ENCODE measurements around the gene PIGT.
A peak's percentile ranks its signal among the peaks of the same experiment; 100 is the strongest.

PIGT gene

GRCh38 chr20:45404438-45404837, 11.5 kb upstream of the PIGT start:
- no peak for TF ChIP-seq CTCF (IDR thresholded peaks at IDR 0.05; ENCODE audit: insufficient read depth, low read length, missing control alignments)
- no peak for DNase-seq (ENCODE audit: low read depth, low spot score)
- POLR2A ChIA-PET: interaction anchor here (0.7 kb wide), 1 partner anchor 29 kb away, joined by 3 read pairs; no protein-coding TSS in a partner anchor
- CTCF ChIA-PET: interaction anchor here (0.8 to 1.8 kb wide), 4 partner anchors 31 to 46 kb away, joined by 3 to 6 read pairs (median 4); partner anchors contain the start of gene SYS1
- H3K4me3 ChIP-seq (ENCODE audit: low read depth, low read length): no peak overlapping the region

- peak overlapping the region; percentile 66 for H3K4me3 ChIP-seq (ENCODE audit: low read depth, low read length)
- no peak for TF ChIP-seq CTCF (IDR thresholded peaks at IDR 0.05; ENCODE audit: insufficient read depth, low read length, missing control alignments)
- ChIA-PET CTCF (no interaction called here), POLR2A (interaction anchor here (1.9 kb wide), 1 partner anchor 58 kb away, joined by 9 read pairs; the partner anchor contains the start of gene SDC4)
- DNase-seq (ENCODE audit: low read depth, low spot score): no peak
These were observed 10.2 kb upstream of the PIGT start for GRCh38 chr20:45405571-45406259.

GRCh38 chr20:45406260-45407066, 9.5 kb upstream of the PIGT start:
- ChIA-PET POLR2A (interaction anchor here (1.9 to 2.1 kb wide), 2 partner anchors 43 to 59 kb away, joined by 6 to 9 read pairs; partner anchors contain the start of genes SDC4 and SYS1), CTCF (interaction anchor here (0.6 to 4.0 kb wide), 9 partner anchors 10 to 498 kb away, joined by 3 to 21 read pairs (median 4); partner anchors contain the start of genes PIGT and SYS1)
- peak overlapping the region; percentile 66 for H3K4me3 ChIP-seq (ENCODE audit: low read depth, low read length)
- no peak for TF ChIP-seq CTCF (IDR thresholded peaks at IDR 0.05; ENCODE audit: insufficient read depth, low read length, missing control alignments)
- DNase-seq (ENCODE audit: low read depth, low spot score): no peak

- ChIA-PET POLR2A (interaction anchor here (1.9 to 2.1 kb wide), 2 partner anchors 44 to 59 kb away, joined by 6 to 9 read pairs; partner anchors contain the start of genes SDC4 and SYS1), CTCF (interaction anchor here (0.6 to 4.0 kb wide), 11 partner anchors 9 to 497 kb away, joined by 3 to 21 read pairs (median 4); partner anchors contain the start of genes PIGT and SYS1)
- H3K4me3 ChIP-seq (ENCODE audit: low read depth, low read length): peak overlapping the region; percentile 66
- no peak for TF ChIP-seq CTCF (IDR thresholded peaks at IDR 0.05; ENCODE audit: insufficient read depth, low read length, missing control alignments)
- no peak for DNase-seq (ENCODE audit: low read depth, low spot score)
These were observed 8.7 kb upstream of the PIGT start for GRCh38 chr20:45407067-45407745.

DNA sequence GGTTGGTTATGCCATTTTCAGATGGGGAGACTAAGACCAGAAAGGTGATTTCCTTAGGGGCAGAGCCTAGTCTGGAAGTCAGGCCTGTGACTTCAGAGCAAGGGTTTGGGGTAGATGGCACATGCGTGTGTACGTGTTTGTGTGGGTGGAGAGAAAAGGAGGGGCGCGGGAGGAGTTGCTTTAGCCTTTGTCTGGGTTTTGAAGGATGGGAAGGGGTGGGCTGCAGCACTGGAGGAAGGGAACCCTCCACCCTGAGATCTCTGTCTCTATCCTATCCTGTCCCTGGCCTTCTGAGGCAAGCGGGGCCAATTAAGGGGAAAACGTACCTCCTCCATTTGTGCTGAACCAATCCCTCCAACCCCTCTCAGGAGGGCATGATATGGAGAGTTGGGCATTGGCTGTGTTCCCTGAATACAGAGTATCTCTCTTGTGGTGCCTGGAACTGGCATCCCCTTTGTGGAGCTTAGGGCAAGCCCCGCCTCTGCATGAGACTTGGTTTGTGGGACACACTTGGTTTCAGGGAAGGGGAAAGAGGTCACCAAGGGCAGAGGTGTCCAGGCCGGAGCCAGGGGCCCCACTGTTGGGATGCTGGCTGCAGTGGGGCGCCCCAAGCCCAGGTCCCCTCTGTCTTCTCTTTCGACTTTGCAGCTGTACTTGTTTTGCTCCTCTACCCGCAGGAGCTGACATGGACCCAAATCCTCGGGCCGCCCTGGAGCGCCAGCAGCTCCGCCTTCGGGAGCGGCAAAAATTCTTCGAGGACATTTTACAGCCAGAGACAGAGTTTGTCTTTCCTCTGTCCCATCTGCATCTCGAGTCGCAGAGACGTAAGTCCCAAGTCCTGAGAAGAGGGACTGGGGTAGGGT, 7.9 kb upstream of the PIGT start, which contains the start of gene DBNDD2:
DBNDD2 (plus strand) TSS at position 507 of the 863 bp plus-strand sequence; CDS start at position 686, 179 bp downstream.
- POLR2A ChIA-PET: interaction anchor here (1.9 to 2.1 kb wide), 2 partner anchors 45 to 60 kb away, joined by 6 to 9 read pairs; partner anchors contain the start of genes SDC4 and SYS1
- H3K4me3 ChIP-seq (ENCODE audit: low read depth, low read length): peak within 1 kb of the TSS; percentile 66
- DNase-seq (ENCODE audit: low read depth, low spot score): no peak
- CTCF ChIA-PET: interaction anchor here (0.9 to 4.0 kb wide), 9 partner anchors 8 to 114 kb away, joined by 3 to 21 read pairs (median 5); partner anchors contain the start of genes PIGT and SYS1
- no peak for TF ChIP-seq CTCF (IDR thresholded peaks at IDR 0.05; ENCODE audit: insufficient read depth, low read length, missing control alignments)
